Measurements from ENCODE around the gene OR2T29.
A peak's percentile ranks its signal among the peaks of the same experiment; 100 is the strongest.
"Not testable (repeated sequence)": the region's sequence is repeated elsewhere in the genome, so short reads cannot be mapped to it uniquely, and the experiment has no call there.

Gene OR2T29, protein sequence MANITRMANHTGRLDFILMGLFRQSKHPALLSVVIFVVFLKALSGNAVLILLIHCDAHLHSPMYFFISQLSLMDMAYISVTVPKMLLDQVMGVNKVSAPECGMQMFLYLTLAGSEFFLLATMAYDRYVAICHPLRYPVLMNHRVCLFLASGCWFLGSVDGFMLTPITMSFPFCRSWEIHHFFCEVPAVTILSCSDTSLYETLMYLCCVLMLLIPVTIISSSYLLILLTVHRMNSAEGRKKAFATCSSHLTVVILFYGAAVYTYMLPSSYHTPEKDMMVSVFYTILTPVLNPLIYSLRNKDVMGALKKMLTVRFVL
- total RNA-seq, result 0 to 0.06 (median 0) reads per million in 18 experiments

DNA sequence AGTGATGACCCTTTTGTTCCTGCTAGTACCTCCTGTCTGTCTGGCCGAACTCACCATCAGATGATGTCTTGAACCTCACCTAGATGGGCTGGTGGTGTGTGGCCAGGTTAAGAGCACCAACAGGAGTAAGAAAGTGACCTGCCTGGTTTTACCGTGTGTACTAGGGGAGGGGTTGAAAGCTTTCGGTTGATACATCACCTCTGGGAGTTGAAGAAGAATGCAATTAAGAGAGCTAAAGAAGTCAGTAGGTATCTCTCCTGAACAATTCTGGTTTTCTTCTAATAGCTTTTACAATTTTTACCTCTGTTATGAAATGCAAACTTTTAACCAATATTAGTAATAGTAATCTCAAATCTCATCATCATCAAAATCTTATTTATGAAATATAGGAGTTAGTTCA is at the start of gene OR2T29:
TSS of gene OR2T29 (minus strand) at position 101 of the 400 bp plus-strand sequence. CDS start 3,281 bp downstream, outside the sequence.
- DNase-seq, result not testable (repeated sequence)

DNA sequence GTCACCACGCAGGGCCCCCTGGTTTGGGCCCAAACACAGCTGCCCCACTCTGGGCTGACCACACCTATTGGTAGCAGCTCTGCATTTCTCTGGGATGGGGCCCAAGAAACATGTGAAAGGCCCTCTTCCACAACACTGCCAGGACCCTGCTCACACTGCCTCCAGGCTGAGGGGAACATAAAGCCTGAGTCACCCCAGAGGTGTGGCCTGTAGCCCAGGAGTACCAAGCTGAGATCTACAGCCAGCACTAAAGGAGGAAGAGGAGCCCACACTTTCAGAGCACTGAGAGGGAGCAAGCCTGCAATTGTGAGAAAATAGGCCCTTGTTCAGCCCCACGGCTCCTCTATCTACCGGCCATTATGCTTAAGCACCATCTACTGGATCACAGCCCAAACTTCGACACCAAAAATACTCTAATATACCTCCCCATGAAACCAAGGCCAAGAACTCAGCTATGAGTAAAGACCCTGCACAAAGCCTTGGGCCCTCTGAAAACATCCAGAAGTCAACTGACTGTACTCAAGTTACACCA is 49.4 kb upstream of the OR2T29 start:
- peak; percentile 12 to 63 for DNase-seq

DNA sequence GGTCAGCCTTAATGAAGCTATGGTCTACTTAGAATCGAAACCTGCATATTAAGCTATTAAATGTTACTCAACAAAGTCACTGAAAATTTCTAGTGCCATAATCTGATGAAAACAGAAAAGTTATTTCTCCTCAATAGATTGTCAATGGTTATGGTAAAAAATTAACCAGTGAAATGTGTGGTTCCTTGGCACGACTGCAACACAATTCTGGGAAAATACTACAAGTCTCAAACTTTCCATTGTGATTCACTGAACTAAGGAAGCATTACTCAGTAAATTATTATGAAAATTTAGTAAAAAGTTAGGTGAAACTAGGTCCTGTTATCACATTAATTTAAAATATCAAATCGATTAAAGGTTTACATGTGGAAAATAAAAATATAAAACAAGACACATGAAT is 47.7 kb upstream of the OR2T29 start:
- no peak for DNase-seq

DNA sequence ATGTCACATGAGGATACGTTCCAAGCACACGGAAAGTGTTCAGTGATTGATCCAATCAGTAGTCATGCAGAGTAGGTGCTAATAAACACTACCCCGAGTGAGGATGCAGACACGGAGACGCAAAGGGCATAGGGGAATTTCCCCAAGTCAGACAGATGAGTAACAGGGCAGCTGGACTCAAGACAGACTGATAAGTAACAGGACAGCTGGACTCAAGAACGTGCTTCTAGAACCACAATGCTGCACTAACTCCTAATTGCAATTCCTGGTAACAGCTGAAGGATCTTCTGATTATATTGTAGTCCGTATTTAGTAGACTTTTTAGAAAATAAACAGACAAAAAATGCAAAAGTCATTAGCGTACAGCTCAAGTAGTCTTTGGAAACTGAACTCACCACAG is 36.8 kb upstream of the OR2T29 start:
- DNase-seq, result no peak

DNA sequence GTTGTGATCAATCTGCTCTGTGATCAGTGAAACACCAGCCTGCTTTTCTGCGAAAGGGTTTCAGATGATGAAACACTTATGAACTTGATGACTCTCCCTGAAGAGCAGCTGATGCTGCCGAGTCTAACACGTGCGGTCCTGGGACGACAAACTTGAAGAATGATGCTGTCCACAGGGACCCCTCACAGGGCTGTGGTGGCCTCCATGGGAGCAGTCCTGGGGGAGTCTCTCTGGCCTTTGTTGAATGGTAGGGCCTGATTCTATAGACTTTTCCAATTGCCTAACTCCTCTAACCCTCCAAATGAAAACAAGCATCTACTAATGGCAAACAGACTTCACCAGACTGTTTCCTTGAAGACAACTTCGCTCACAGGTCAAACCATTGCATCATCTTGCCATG is 35.0 kb upstream of the OR2T29 start, which contains the start of gene OR2T10:
TSS of gene OR2T10 (minus strand) at position 112 of the 400 bp plus-strand sequence. CDS start 3,932 bp downstream, outside the sequence.
- DNase-seq, result no peak

DNA sequence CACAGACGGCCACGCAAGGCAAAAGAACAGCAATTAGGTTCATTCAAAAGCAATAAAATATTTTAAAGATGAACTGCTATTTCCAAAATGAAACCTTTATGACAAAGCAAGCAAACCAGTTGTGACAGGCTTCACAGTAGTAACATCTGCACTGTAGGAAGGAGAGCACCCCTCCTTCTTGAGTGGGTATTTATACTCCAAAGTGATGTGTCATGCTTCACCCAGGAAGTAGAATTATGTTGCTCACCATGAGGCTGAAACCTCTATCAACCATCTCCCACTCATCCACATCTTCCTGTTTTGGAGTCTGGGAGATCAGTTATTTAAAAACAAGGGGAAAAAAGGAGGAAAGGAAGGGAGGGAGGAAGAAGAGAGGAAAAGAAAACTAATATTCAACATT is 34.0 kb upstream of the OR2T29 start:
- DNase-seq, result peak; percentile 74 to 83

DNA sequence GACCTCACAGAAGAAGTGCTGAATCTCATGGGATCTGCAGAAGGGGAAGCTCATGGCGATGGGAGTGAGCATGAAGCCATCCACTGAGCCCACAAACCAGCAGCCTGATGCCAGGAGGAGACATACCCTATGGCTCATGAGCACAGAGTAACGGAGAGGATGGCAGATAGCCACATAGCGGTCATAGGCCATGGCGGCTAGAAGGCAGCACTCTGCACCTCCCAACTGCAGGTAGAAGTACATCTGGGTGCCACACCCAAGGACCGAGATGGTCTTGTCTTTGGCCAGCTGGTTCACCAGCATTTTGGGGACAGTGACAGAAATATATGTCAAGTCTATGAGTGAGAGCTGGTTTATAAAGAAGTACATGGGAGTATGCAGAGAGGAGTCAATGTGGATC is 30.7 kb upstream of the OR2T29 start:
- no peak for DNase-seq

DNA sequence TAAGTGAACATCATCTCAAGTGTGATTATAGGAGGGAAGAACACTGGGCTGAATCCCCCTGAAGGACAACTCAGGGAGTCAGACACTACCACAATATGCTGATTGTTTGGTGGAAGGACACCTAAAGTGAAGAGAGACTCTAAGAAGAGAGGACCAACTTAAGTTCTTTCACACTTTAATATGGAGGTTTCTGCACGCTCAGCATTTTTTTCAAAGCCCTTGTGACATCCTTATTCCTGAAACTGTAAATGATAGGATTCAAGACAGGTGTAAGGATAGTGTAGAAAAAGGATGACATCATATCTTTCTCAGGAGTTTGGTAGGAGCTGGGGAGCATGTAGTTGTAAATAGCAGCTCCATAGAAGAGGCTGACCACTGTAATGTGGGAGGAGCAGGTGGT is 30.1 kb upstream of the OR2T29 start:
- no peak for DNase-seq

DNA sequence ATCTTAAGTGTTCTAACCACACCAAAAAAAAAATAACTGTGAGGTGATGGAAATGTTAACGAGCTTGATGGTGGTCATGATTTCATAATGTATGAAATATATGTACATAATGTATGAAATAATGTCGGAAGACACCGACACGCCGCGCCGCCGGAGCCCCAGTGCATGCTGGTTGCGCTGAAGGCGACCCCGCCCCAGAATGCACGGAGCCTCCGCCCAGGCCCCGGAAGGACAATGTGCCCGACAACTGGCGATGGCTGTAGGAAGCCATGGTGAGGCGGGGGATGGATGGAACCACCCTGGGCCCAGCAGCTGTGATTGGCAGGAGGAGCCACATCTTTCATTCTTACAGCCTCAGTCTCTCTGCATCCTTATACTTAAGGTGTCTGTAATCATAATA is 27.5 kb upstream of the OR2T29 start:
- no peak for DNase-seq

DNA sequence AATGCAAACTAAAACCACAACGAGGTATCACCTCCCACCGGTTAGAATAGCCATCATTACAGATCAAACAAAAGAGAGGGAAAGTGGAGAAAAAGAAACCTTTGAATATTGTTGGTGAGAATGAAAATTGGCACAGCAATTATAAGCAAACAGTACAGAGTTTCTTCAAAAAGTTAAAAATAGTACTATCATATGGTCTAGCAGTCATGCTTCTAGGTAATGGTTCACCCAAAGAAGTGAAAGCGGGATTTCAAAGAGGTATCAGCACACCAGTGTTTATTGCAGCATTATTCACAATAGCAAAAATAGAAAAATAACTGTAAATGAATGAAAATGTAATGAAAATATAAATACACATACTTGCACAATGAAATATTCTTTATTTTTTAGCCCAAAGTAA is 26.8 kb upstream of the OR2T29 start:
- no peak for DNase-seq

DNA sequence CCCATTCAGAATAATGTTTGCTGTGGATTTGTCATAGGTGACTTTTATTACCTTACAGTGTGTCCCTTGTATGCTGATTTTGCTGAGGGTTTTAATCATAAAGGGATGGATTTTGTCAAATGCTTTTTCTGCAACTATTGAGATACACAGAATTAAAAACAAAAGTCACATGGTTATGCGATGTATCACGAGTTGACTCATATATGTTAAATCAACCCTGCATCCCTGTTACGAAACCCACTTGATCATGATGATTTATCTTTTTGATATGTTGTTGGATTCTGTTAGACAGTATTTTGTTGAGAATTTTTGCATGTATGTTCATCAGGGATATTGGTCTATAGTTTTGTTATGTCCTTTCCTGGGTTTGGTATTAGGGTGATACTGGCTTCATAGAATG is 22.7 kb upstream of the OR2T29 start:
- no peak for DNase-seq

DNA sequence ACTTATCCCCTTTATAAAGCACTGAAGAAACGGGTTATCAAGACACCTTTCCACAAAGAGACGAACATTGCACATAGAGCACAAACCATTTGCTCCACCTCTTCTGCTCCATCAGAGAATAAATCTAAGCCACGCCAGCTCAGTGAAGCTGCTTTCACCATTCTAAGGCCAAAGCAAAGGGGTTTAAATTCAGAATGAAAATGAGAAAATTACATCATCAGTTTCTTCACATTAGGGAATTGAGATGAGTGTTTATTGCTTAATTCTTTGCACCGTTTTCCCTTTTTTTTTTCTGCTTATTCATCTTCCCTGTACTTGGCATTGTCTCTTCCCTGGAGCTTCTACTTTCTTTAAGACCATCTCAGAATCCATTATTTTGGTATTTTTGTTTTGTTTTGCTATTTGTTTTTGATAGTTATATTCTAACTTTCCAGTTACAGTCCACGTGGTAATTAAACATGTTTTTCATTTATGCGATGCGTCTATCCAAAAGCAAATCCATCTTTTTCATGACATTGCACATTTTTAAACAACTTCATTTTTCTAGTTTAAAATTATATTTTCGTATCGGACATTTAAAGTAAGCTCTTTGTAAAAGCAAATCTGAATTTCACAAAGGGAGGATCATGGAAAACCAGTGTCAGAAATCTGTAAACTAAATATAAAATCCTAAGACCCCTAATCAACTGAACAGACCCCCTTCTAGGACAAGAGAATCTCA is 13.8 kb upstream of the OR2T29 start:
- DNase-seq, result peak in 1 of 2 donors; percentile 69

DNA sequence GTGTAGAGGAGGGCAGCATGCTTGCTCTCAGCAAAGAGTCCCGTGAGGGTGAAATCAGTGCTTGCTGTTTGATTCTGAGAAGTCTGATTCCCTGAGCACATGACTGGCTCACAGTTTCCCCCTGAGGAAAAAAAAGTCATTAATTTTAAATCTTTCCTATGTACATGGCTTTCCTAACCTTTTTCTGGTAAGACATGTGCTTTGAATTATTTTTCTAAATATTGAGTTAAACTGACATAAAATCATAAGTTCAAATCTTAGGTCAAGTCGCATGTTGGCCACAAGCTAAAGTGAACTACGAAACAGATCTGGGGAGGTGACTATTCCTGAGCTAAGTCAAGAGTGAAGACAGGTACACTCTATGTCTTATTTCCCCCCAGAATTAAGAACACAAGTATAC is 12.1 kb upstream of the OR2T29 start, which contains the start of gene OR2T34:
TSS of gene OR2T34 (minus strand) at position 101 of the 400 bp plus-strand sequence. CDS start at position 101, 0 bp downstream.
- DNase-seq, result not testable (repeated sequence)

DNA sequence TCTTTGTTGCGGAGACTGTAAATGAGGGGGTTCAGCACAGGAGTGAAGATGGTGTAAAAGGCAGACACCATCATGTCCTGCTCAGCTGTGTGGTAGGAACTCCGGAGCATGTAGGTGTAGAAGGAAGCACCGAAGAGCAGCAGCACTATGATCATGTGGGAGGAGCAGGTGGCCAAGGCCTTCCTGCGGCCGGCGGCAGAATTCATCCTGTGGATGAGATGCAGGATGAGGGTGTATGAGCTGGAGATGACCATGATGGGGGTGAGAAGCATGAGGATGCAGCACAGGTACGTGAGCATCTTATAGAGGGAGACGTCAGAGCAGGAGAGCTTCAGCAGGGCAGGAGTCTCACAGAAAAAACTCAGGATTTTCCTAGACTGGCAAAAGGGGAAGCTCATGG is 11.3 kb upstream of the OR2T29 start:
- not testable (repeated sequence) for DNase-seq

DNA sequence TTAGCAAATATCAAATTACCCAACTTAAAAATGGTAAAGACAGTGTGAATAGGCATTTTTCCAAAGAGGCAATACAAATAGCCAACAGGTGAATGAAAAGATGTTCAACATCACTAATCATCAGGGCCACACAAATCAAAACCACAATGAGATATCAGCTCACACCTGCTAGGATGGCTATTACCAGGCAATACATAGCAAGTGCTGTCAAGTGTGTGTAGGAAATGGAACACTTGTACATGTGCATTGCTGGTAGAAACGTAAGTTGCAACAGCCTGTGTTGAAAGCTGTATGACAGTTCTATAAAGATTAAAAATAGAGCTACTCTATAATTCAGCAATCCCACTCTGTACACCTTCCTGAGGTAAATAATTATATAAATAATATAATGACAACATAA is 9.5 kb upstream of the OR2T29 start:
- not testable (repeated sequence) for DNase-seq

DNA sequence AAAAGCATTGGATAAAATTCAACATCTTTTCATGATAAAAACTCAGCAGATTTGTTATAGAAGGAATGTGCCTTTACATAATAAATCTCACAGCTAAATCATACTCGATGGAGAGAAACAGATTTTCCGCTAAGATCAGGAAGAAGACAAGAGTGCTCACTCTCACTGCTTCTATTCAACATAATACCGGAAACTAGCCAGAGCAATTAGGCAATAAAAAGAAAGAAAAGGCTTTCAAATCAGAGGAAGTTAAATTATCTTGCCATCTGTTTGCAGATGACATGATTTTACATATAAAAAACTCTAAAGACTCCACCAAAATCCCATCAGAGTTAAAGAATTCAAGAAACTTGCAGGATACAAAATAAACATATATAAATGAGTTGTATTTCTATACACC is 8.2 kb upstream of the OR2T29 start:
- DNase-seq, result peak in 1 of 2 donors; percentile 63

DNA sequence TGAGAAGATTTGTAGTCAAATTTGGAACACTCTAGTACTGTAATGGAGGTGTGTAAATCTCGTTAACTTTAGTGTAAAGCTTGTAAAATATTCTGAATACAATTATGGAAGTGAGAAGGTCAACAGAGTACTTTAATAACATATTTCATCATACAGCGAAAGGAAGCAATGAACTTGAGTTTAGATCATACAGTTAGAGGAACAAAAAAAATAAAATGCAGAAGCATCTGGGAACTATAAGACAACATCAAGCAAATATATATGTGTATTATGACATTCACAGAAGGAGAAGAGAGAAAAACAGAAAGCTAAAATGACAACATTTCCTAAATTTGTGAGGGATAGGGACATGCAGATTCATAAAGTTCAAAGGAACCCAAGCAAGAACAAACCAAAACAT is 6.5 kb upstream of the OR2T29 start:
- DNase-seq, result peak; percentile 15 to 91

DNA sequence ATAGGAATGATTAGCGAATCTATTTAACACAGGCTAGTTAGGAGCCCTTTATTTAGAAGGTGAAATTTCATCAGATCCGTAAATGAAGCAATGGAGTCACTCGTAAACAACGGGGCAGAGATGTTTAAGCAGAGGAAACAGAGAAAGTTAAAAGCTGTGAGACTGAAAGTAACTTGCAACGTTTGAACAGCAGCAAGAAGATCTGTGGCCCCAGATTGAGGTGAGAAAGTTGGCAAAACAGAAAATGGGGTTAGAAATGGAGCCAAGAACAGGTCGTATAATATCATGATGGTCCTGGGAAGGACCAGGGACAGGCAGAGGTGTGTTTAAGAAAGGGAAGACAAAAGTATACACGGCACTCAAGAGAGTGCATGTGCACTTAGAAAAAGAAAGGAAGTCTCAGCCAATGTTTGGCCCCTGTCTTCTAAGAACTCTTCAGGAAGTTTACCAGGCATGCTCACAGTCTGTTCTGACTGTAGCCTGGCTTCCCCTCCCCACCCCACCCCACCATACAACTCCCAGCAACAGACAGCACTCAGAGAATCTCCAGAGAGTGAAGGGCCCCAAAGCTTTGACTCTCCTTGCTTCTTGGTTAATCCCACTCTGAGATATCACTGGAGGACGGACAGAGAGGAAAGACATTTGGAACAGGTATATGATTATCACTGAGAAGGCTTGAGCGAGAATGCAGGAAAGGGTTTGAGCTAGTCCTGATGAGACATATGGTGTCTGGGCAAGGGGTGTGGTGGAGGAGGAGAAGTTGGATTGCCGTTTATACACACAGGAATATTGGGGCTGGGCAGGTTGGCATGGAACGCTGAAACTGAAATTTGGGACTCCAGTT is 3.2 kb upstream of the OR2T29 start:
- not testable (repeated sequence) for DNase-seq

DNA sequence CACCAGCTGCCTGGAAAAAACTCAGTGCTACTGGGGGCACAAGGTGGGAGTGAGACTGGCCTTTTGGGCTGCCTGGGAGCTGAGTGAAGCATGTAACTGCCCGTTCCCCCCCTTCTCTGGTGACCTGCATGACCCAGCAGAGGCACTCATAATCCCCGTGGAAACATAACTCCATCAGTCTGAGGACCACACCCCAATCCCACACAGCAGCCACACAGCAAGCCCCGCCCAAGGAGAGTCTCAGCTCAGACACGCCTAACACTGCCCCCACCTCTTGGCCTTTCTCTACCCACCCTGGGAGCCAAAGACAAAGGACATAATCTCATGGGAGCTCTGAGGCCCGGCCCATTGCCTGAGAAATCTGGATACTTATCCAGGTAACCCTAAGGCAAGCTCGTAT is 11.5 kb downstream of the OR2T29 start:
- DNase-seq, result not testable (repeated sequence)

DNA sequence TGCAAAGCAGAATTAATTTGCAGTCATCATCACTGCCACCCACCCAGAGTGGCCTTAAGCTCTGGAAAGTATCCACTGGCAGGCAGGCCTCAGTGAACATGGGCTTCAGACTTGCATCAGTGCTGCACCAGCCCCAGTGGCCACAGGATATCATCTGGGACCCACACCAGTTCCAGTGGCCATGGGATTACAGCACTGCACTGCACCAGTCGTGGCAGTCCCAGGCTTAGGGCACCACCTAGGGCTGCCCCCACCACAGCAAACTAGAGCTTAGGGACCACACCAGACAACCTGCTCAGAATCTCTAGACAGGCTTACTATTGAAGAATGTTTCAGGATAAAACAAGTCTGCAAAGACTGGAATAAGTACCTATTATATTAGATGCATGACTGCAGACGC is 15.2 kb downstream of the OR2T29 start:
- not testable (repeated sequence) for DNase-seq

DNA sequence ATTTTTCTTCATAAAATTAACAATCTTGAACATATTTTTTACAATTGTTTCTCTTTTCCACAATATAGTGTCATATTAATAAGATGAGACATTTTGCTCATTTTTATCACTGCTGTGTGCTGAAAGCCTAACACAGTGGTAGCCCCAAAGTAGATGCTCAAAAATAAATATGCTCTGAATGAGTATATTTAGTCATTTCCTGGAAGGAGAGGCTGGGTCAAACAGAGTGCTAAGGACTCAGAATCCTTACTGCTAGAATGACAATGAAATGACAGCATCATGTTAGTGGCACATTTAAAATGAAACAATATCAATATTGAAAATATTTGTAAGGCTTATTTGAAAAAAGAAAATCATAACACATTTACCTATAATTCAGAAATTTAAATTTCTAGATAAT is 25.1 kb downstream of the OR2T29 start:
- not testable (repeated sequence) for DNase-seq

DNA sequence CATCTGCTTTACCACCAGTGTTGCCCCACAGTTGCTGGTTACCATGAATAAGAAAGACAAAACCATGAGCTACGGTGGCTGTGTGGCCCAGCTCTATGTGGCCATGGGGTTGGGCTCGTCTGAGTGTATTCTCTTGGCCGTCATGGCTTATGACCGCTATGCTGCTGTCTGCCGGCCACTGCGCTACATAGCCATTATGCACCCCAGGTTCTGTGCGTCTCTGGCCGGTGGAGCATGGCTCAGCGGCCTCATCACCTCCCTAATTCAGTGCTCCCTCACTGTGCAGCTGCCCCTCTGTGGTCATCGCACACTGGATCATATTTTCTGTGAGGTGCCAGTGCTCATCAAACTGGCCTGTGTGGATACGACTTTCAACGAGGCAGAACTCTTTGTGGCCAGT is 40.7 kb downstream of the OR2T29 start:
- no peak for DNase-seq

DNA sequence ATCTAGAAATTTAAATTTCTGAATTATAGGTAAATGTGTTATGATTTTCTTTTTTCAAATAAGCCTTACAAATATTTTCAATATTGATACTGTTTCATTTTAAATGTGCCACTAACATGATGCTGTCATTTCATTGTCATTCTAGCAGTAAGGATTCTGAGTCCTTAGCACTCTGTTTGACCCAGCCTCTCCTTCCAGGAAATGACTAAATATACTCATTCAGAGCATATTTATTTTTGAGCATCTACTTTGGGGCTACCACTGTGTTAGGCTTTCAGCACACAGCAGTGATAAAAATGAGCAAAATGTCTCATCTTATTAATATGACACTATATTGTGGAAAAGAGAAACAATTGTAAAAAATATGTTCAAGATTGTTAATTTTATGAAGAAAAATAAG is 52.4 kb downstream of the OR2T29 start:
- DNase-seq, result not testable (repeated sequence)
